Activated T-cell treated with anti-CD3 and anti-CD28 coated beads, Interleukin-2, amount 50 U/mL, for 48 hours (primary cell): ENCODE data around the gene STK17A.

ENCODE experiments used
- DNase-seq, 2 experiments: peaks; one replicate each; pipeline ENCODE4 v3.0.0-alpha.2; 2020

The STK17A gene

DNA sequence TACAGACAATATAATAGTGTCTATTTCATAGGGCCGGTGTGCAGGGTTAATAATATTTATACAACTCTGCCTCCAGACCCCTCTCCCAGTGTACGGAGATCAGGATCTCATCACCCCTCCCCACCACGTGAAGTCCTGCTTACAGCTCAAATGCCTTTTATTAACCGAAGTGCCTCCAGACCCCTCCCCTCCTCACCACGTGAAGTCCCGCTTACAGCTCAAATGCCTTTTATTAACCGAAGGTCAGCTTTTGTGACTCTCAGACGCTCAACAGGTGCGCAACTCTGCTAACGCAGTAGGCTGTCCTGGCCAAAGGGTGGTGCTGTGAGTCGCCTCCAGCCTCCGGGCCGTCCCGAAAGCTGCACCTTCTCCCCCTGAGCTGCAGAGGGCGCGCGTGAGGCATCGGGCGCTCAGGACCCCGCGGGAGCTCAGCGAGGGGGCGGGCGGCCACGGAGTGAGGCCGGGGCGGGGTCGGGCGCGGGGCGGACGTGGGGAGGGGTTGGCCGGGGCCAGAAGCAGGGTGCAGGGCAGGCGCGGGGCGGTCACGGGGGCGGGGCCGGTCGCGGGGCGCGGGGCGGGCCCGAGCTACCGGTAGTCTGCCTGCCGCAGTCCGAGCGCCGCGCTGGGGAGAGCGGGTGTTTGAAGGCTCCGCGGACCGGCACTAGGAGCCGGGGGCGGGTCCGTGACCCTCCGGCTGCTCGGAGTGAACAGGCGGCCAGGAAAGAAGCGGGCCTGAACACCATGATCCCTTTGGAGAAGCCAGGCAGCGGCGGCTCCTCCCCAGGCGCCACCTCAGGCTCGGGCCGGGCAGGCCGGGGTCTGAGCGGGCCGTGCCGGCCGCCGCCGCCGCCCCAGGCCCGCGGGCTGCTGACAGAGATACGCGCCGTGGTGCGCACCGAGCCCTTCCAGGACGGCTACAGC, at the start of gene STK17A:
Gene STK17A (plus strand): TSS at position 606 of the 921 bp plus-strand sequence. CDS start 136 bp downstream, at position 742.
- peak; percentile 96 to 98 for DNase-seq

- no peak for DNase-seq
These were observed 49.0 kb upstream of the STK17A start for GRCh38 chr7:43533801-43534479.

DNA sequence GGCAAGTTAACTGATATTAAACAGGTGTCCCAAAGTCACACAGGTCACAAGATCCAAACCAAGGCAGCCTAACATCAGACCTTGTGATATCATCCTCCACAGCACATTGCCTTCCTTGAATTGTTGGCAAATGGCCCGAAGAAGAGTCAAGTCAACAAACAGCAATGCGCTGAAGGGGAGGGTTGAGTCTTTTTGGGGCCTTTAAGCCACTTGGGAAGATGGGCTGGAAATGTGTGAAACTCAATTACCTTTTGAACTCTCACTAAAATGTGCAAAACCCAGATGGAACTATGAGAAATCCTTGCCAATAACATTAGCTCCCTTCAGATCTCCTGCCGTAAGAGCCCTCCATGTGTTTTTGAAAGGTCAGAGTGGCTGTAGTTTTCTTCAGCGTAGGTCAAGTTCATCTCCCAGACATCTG, 47.9 kb upstream of the STK17A start:
- no peak for DNase-seq

GRCh38 chr7:43535810-43536585, 46.9 kb upstream of the STK17A start:
- DNase-seq, result no peak

- no peak for DNase-seq
These were observed 46.1 kb upstream of the STK17A start for GRCh38 chr7:43536773-43537172.

GRCh38 chr7:43537765-43538403, 45.0 kb upstream of the STK17A start:
- DNase-seq, result no peak

GRCh38 chr7:43538404-43538771, 44.5 kb upstream of the STK17A start:
- DNase-seq, result no peak

DNA sequence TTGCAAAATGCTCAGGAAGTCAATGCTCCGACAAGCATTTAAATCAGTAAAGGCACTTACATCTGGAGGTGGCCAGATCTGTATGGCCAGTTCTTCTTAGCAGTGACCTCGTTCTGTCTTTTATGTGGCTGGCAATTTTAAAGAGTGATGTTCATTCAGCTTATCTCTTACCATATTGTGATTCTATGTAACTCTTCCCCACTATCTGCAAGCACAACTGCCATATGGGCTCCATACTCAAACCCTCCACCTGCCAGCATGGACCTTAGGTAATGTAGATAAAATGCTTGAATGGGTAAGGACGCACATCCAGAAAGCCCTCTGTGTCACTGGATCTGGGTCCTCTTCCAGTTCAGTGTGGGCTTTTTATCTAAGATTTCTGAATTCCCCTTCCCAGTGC, 42.4 kb upstream of the STK17A start:
- DNase-seq, result no peak

- no peak for DNase-seq
These were observed 40.2 kb upstream of the STK17A start for GRCh38 chr7:43542716-43543115.

DNA sequence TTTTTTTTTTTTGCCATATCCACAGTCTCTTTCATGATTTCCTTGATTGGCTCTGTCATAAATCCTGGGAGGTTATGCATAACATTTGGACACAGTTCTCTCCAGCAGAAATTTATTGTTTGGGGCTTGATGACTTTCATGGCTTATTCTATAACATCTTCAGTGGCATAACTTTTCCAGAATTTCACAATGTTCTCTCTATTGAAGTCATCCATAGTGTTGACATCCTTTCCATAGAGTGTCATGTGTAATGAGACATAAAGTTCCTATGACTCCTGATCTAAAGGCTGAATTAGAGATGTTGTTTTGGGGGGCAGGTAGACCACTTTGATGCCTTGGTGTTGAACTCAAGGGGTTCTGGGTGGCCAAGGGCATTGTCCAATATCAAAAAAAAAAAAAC, 36.7 kb upstream of the STK17A start:
- no peak for DNase-seq

GRCh38 chr7:43550427-43550826, 32.5 kb upstream of the STK17A start:
- DNase-seq, result no peak

- DNase-seq, result no peak
These were observed 30.8 kb upstream of the STK17A start for GRCh38 chr7:43552122-43552521.

DNA sequence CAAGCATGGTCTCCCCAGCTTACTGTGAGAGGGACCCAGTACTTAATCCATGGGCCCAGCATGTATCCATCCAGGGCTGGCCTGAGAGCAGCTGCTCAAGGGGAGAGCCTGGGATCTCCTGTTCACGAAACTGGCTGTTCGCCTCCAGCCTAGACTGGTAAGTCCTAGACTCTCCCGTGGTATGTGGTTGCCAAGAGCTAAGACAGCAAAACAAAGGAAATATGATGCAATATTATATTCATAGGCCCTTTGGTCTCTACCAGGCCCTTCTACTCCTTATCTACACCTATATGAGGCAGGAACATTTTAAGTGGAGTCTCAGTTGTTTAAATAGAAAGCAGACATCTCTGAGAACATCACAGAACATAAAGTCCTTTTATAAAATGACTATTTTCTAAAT, 28.9 kb upstream of the STK17A start:
- peak in 1 of 2 experiments; percentile 27 for DNase-seq

DNA sequence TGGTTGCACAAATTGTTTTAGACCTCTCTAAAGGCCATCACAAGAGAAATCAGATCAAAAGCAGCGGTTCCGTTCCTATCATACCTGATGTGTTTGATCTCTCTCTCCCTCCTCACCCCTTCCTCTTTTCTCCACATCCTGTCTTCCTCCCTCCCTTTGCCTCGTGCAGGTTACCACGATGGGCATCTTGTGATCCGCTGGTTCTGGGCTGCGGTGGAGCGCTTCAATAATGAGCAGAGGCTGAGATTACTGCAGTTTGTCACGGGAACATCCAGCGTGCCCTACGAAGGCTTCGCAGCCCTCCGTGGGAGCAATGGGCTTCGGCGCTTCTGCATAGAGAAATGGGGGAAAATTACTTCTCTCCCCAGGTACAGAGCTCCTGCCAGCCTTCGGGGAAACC, 28.5 kb upstream of the STK17A start:
- DNase-seq, result peak in 1 of 2 experiments; percentile 30

- DNase-seq, result no peak
These were observed 24.9 kb upstream of the STK17A start for GRCh38 chr7:43557831-43558495.

DNA sequence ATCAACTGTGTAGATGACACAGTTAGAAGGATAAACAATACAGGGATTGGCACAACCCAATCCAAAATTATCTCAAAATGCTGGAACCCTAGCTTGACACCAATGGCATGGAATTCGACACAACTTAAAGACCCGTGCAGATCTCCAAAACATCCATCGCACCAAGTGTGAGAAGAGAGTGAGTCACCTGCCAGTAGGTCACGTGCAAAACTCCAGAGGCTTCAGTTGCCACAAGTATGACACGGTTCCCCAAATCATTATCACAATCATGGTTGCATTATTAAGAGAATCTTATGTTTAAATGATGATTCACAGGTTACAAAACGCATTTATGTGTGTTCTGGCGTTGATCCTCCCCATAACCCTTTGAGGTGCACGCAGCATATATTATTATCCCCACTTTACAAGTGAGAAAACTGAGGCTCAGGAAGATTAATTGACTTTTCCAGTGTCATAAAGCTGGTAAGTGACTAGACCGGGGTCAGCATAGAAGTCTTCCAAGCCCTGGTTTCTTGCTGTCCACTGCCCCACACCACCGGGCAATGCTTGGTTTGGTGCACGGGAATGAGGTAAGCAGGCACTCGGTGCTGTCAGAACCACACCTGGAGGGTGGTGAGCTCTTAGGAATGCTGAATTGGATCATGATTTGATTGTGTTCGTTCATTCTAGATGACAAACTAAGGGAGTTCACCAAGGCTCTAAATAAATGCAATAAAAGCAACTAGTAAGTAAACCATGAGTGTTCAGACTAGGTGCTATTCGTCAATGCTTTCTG, 23.6 kb upstream of the STK17A start:
- DNase-seq, result no peak

DNA sequence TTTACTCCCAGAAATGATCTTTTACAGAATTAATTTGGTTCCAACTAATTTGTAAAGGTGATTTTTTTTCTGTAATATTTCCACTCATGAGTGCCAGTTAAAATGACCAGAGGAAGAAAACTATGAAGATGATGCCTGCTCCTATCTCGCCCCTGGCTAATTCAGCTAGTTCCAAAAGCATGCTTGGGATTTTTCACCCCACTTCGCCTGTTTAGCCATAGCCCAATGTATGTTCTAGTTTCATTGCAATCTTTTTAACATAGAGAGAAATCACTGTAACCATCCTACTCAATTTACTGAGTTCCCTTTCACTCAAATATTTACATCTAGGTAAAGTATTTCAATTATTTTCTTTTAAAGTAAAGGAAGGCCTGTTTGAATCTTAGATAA, 23.0 kb upstream of the STK17A start:
- no peak for DNase-seq

DNA sequence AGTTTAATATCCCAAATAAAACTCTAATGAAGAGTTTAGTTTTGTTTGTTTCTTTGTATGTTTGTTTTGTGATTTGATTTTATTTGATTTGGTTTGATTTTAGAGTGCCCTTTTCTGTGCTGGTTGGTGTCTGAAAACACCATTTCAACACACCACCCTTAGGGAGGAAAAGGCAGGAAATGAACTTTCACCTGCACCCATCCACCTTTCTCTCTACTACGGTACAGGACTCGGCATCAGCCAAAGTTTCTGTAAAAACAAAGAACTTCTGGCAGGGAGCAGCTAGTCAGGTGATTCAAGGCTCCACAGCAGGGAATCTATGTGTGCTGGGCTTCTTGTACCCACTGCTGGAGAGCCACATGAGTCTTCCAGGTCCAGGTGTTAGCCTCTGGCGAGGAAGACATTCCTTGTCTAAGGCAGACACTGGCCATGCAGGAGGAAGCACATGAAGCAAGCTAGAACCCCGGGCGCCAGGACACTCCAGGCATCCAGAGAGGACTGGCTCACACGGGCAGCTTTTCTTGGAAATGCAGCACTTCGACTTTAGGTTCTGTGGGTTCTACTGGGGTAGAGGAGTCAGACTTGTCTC, 22.1 kb upstream of the STK17A start:
- DNase-seq, result no peak

GRCh38 chr7:43562383-43562782, 20.5 kb upstream of the STK17A start:
- no peak for DNase-seq

- DNase-seq, result no peak
These were observed 17.1 kb upstream of the STK17A start for GRCh38 chr7:43565786-43566185.

DNA sequence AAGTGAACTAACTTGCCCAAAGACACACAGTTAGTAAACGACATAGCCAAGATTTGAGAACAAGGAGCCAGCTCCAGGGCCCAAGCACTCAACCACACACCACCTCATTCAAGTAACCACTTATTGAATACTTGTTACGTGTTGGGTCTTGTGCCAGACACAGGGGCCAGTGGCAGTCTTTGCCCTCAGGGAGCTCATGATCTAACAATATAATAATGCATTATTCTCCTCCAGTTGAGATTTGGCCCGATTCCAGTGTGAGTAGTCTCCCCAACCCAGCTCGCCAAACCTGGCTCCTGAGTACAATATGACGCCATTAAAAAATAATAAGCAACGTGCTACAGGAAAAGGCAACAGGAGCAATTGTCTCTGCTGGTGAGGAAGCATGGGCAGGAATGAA, 14.4 kb upstream of the STK17A start:
- DNase-seq, result no peak
